Endothelial cell of umbilical vein (primary cell): ENCODE results near the gene ARHGAP18.

ENCODE experiments used
- CTCF ChIP-seq, 2 donors: IDR thresholded peaks; 1 replicate in 1 of 2; 2 replicates in 1 of 2; pipeline ENCODE4 v1.5.1; 2011; ENCODE audit warnings: low read length in 2 of 2, mild to moderate bottlenecking in 2 of 2, moderate library complexity in 2 of 2, control low read depth in 1 of 2, inconsistent platforms in 1 of 2, low read depth in 1 of 2; ENCODE audit not compliant: insufficient read depth in 1 of 2; ENCODE audit errors: extremely low read depth in 1 of 2
- EZH2 ChIP-seq: IDR thresholded peaks from 2 replicates; pipeline ENCODE4 v1.6.1; 2012; ENCODE audit warnings: borderline replicate concordance, low read depth, mild to moderate bottlenecking, moderate library complexity, low read length, inconsistent platforms; ENCODE audit not compliant: severe bottlenecking
- GATA2 ChIP-seq: IDR thresholded peaks from 2 replicates; pipeline ENCODE4 v1.7.0; 2011; ENCODE audit warnings: low read depth, mild to moderate bottlenecking, moderate library complexity, mixed read lengths, low read length; ENCODE audit not compliant: insufficient read length, insufficient read depth
- MYC ChIP-seq: IDR thresholded peaks from one replicate; pipeline ENCODE4 v1.6.1; 2011; ENCODE audit warnings: mild to moderate bottlenecking, low read depth, low read length
- POLR2A ChIP-seq: IDR thresholded peaks from 2 replicates; pipeline ENCODE4 v1.6.1; 2012; ENCODE audit warnings: low read depth, mild to moderate bottlenecking, control low read depth, low read length
- POLR2AphosphoS5 ChIP-seq: IDR thresholded peaks from 2 replicates; pipeline ENCODE4 v1.6.1; 2012; ENCODE audit warnings: low read depth, mild to moderate bottlenecking, control low read depth, low read length, moderate library complexity; ENCODE audit not compliant: insufficient read depth

GRCh38 chr6:129662406-129662766, 47.6 kb downstream of the ARHGAP18 start:
- TF ChIP-seq CTCF (IDR thresholded peaks at IDR 0.05; ENCODE audit: extremely low read depth in 1 of 2, insufficient read depth in 1 of 2, low read depth in 1 of 2, low read length in 2 of 2) (no peak), POLR2A (no peak), EZH2 (no peak), GATA2 (no peak), MYC (no peak), POLR2AphosphoS5 (no peak)
